ENCODE results near the gene TSKU. TPM values are rescaled to one million over a fixed set of nuclear protein-coding genes. Genes with fewer than 3 reads are reported as not detected.

The TSKU gene
- polyA plus RNA-seq, 1 of the 3 experiments (the other 2 are of a cell fraction), result 20.7 TPM

GRCh38 chr11:76745561-76746207 is 37.5 kb upstream of the TSKU start:
- H3K4me3 ChIP-seq (ENCODE audit: low read depth in 2 of 2, low read length in 1 of 2), result no peak overlapping the region
- TF ChIP-seq, protein P1, sequence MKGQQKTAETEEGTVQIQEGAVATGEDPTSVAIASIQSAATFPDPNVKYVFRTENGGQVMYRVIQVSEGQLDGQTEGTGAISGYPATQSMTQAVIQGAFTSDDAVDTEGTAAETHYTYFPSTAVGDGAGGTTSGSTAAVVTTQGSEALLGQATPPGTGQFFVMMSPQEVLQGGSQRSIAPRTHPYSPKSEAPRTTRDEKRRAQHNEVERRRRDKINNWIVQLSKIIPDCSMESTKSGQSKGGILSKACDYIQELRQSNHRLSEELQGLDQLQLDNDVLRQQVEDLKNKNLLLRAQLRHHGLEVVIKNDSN (IDR thresholded peaks at IDR 0.05; ENCODE audit: borderline replicate concordance, low read depth), result no peak
- TF ChIP-seq NFIC (IDR thresholded peaks at IDR 0.05; ENCODE audit: borderline replicate concordance), result no peak
- TF ChIP-seq GABPA (IDR thresholded peaks at IDR 0.05; ENCODE audit: low read depth), result no peak
- no peak for TF ChIP-seq RFX5 (IDR thresholded peaks at IDR 0.05; ENCODE audit: low read length)
- no peak for TF ChIP-seq RXRA (IDR thresholded peaks at IDR 0.05; ENCODE audit: borderline replicate concordance, low read depth)
- no peak for TF ChIP-seq REST (IDR thresholded peaks at IDR 0.05; ENCODE audit: low read depth, low read length)
- TF ChIP-seq, protein P2, sequence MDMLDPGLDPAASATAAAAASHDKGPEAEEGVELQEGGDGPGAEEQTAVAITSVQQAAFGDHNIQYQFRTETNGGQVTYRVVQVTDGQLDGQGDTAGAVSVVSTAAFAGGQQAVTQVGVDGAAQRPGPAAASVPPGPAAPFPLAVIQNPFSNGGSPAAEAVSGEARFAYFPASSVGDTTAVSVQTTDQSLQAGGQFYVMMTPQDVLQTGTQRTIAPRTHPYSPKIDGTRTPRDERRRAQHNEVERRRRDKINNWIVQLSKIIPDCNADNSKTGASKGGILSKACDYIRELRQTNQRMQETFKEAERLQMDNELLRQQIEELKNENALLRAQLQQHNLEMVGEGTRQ (IDR thresholded peaks at IDR 0.05; ENCODE audit: borderline replicate concordance, low read depth, low read length), result no peak
- TF ChIP-seq CTCF (IDR thresholded peaks at IDR 0.05), result no peak
- no peak for TF ChIP-seq FOSL2 (IDR thresholded peaks at IDR 0.05; ENCODE audit: borderline replicate concordance, low read depth)
- no peak for DNase-seq
- H3K27me3 ChIP-seq (ENCODE audit: insufficient read depth), result no peaks in the 10 kb centered on the region
- H3F3A ChIP-seq (replicated peaks; ENCODE audit: insufficient read depth), result no peaks in the 10 kb centered on the region
- H3K9me2 ChIP-seq, result no peaks in the 10 kb centered on the region
- H3K79me2 ChIP-seq (ENCODE audit: insufficient read depth), result no peaks in the 10 kb centered on the region
- no peaks in the 10 kb centered on the region for H3K9me3 ChIP-seq
- no peak overlapping the region for H3K9ac ChIP-seq
- WGBS (ENCODE audit: low lambda C conversion rate), result 88% methylated on average over 8 of the region's 8 CpGs
- no peak overlapping the region for H3K4me2 ChIP-seq
- peaks cover 0 to 17% of the 10 kb centered on the region in 2 experiments; a peak in 1 of 4 replicates for H3K4me1 ChIP-seq (ENCODE audit: control insufficient read depth in 1 of 2, insufficient read depth in 2 of 2, low read depth in 1 of 2, low read length in 1 of 2)
- no peaks in the 10 kb centered on the region for H4K20me1 ChIP-seq (ENCODE audit: insufficient read depth)
- ChIA-PET POLR2A (no interaction called here), CTCF (interaction anchor here (0.8 to 3.9 kb wide), 6 partner anchors 11 to 300 kb away, joined by 3 to 23 read pairs (median 4); no protein-coding TSS in a partner anchor)
- H3K27ac ChIP-seq (ENCODE audit: low read depth in 2 of 2, low read length in 1 of 2), result no peak overlapping the region
- no peak overlapping the region for H2AFZ ChIP-seq (ENCODE audit: low read depth)
- H3K36me3 ChIP-seq (replicated peaks in 1 of 2; ENCODE audit: control insufficient read depth in 1 of 2, insufficient read depth in 2 of 2, low read length in 1 of 2), result no peaks in the 10 kb centered on the region

All from SK-N-SH (cell line).